Upper lobe of left lung (tissue), 4 donors: ENCODE results near the gene CNKSR2.

Source experiments
- POLR2A ChIP-seq, 4 donors: fragments of 450-650 bp; IDR thresholded peaks; one replicate each; pipeline ENCODE4 v1.5.1; 2016 to 2017; ENCODE audit warnings: antibody characterized with exemption in 4 of 4, mild to moderate bottlenecking in 2 of 4
- TF ChIP-seq, protein P1 (sequence below), 6 experiments: fragments of 450-650 bp in 4 of 6; fragments of 200-600 bp in 2 of 6; sonication (generic) in 2 of 6; IDR thresholded peaks; one replicate each; pipeline ENCODE4 v1.5.1; 2016 to 2019; ENCODE audit warnings: antibody characterized with exemption in 6 of 6

DNA sequence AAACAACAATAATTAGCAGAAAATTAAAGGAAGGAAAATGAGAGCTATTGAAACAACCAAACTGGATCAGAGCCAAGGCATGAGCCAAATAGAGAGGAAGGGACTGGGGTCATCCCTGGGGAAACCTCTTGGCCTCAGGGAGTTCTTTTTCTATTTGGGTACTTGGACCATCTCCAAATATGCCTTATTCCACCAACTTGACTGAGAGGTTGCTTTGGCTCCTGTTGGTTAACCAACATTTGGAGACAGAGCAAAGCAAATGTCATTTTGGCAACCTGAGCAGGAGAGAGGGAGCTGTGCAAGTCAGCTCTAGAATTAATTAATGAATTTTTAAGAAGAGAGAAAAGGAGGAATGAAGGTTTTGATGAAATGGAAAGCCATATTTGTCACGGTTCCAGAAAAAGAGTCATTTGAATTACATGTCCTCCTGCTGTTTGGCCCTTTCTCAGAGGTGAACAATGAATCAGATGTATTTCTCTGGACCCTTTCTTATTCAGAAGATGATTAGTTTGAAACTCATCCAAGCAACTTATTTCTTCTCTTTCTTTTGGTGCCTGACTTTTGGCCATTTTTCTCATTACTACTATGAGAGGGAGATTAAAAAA lies 119.1 kb downstream of the CNKSR2 start:
- TF ChIP-seq, protein P1, sequence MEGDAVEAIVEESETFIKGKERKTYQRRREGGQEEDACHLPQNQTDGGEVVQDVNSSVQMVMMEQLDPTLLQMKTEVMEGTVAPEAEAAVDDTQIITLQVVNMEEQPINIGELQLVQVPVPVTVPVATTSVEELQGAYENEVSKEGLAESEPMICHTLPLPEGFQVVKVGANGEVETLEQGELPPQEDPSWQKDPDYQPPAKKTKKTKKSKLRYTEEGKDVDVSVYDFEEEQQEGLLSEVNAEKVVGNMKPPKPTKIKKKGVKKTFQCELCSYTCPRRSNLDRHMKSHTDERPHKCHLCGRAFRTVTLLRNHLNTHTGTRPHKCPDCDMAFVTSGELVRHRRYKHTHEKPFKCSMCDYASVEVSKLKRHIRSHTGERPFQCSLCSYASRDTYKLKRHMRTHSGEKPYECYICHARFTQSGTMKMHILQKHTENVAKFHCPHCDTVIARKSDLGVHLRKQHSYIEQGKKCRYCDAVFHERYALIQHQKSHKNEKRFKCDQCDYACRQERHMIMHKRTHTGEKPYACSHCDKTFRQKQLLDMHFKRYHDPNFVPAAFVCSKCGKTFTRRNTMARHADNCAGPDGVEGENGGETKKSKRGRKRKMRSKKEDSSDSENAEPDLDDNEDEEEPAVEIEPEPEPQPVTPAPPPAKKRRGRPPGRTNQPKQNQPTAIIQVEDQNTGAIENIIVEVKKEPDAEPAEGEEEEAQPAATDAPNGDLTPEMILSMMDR (IDR thresholded peaks at IDR 0.05) = no peak
- TF ChIP-seq POLR2A (IDR thresholded peaks at IDR 0.05) = no peak
